Osteocyte (in vitro differentiated cells): ENCODE results near the gene DUSP15. TPM values are rescaled to one million over a fixed set of nuclear protein-coding genes. Genes with fewer than 3 reads are reported as not detected.

Experiments
- DNase-seq: peaks from one replicate; pipeline ENCODE4 v3.0.0; 2021; ENCODE audit warnings: mixed read lengths; ENCODE audit not compliant: unreplicated experiment; ENCODE audit errors: extremely low spot score
- H3K27ac Mint-ChIP-seq: one replicate; pipeline ENCODE4 v1.8.0; 2021; ENCODE audit warnings: mild to moderate bottlenecking, mixed read lengths; ENCODE audit not compliant: unreplicated experiment
- H3K27me3 Mint-ChIP-seq: one replicate; pipeline ENCODE4 v1.8.0; 2021; ENCODE audit warnings: mixed read lengths; ENCODE audit not compliant: unreplicated experiment
- H3K36me3 Mint-ChIP-seq: one replicate; pipeline ENCODE4 v1.8.0; 2021; ENCODE audit warnings: mixed read lengths; ENCODE audit not compliant: unreplicated experiment
- H3K4me1 Mint-ChIP-seq: one replicate; pipeline ENCODE4 v1.8.0; 2021; ENCODE audit warnings: mixed read lengths; ENCODE audit not compliant: unreplicated experiment
- H3K4me3 Mint-ChIP-seq: one replicate; pipeline ENCODE4 v1.8.0; 2021; ENCODE audit warnings: mild to moderate bottlenecking, moderate library complexity, mixed read lengths; ENCODE audit not compliant: unreplicated experiment
- H3K9me3 Mint-ChIP-seq: one replicate; pipeline ENCODE4 v1.8.0; 2021; ENCODE audit warnings: mixed read lengths; ENCODE audit not compliant: unreplicated experiment
- total RNA-seq: library from RNA; stranded (reverse); gene quantifications from 2 replicates; pipeline ENCODE4 v1.2.1, GENCODE V29; 2021
- TF ChIP-seq, protein P1 (sequence below): fragments of 200-600 bp; sonication (generic); IDR thresholded peaks from 2 replicates; pipeline ENCODE4 v1.5.0; 2021; ENCODE audit warnings: antibody characterized with exemption, mild to moderate bottlenecking, moderate library complexity

DUSP15 gene
- total RNA-seq, 1 donor from 2014 or later = 3.2 TPM

DNA sequence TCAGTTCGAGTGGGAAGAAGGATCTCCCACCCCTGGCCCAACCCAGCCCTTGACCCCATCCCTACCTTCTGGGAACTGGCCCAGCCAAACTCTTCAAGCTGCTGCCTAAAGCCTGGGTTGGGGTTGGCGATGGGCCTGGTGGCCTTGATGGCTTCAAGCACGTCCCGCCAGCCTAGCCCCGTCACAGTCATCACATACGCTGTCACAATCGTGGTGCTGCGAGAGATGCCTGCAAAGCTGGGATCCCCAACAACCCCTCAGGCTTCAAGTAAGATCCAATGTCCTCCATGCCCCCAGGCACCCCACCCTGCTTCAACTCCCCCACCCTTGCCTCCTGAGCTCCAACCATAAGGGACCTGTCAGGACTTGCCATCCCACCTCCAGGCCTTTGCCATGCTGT, 7.8 kb downstream of the DUSP15 start:
- Mint-ChIP-seq H3K27ac (no peak overlapping the region), H3K27me3 (peaks cover 32% of the 10 kb centered on the region), H3K36me3 (no peaks in the 10 kb centered on the region), H3K4me1 (peaks cover 11% of the 10 kb centered on the region), H3K4me3 (no peak overlapping the region), H3K9me3 (no peaks in the 10 kb centered on the region)
- TF ChIP-seq, protein P1, sequence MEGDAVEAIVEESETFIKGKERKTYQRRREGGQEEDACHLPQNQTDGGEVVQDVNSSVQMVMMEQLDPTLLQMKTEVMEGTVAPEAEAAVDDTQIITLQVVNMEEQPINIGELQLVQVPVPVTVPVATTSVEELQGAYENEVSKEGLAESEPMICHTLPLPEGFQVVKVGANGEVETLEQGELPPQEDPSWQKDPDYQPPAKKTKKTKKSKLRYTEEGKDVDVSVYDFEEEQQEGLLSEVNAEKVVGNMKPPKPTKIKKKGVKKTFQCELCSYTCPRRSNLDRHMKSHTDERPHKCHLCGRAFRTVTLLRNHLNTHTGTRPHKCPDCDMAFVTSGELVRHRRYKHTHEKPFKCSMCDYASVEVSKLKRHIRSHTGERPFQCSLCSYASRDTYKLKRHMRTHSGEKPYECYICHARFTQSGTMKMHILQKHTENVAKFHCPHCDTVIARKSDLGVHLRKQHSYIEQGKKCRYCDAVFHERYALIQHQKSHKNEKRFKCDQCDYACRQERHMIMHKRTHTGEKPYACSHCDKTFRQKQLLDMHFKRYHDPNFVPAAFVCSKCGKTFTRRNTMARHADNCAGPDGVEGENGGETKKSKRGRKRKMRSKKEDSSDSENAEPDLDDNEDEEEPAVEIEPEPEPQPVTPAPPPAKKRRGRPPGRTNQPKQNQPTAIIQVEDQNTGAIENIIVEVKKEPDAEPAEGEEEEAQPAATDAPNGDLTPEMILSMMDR = no peak
- DNase-seq = no peak

DNA sequence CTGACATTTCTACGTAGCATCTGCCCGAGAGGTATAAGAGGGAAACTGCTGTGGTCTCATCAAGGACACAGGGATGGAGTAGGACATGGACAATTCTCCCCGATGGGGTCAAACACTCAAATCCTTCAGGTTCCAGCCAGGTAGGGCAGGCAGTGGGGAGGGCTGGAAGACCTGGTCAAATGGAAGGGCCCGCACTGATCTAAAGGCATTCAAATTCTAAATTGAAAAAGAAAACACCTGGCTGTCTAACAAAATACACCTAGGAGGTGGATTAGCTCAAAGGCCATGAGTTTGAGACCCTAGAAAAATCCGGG, 8.2 kb downstream of the DUSP15 start:
- TF ChIP-seq, protein P1 = no peak
- Mint-ChIP-seq H3K27ac (no peak overlapping the region), H3K9me3 (no peaks in the 10 kb centered on the region), H3K4me1 (peaks cover 11% of the 10 kb centered on the region), H3K36me3 (no peaks in the 10 kb centered on the region), H3K27me3 (peaks cover 36% of the 10 kb centered on the region), H3K4me3 (peak overlapping the region; percentile 72)
- no peak for DNase-seq

DNA sequence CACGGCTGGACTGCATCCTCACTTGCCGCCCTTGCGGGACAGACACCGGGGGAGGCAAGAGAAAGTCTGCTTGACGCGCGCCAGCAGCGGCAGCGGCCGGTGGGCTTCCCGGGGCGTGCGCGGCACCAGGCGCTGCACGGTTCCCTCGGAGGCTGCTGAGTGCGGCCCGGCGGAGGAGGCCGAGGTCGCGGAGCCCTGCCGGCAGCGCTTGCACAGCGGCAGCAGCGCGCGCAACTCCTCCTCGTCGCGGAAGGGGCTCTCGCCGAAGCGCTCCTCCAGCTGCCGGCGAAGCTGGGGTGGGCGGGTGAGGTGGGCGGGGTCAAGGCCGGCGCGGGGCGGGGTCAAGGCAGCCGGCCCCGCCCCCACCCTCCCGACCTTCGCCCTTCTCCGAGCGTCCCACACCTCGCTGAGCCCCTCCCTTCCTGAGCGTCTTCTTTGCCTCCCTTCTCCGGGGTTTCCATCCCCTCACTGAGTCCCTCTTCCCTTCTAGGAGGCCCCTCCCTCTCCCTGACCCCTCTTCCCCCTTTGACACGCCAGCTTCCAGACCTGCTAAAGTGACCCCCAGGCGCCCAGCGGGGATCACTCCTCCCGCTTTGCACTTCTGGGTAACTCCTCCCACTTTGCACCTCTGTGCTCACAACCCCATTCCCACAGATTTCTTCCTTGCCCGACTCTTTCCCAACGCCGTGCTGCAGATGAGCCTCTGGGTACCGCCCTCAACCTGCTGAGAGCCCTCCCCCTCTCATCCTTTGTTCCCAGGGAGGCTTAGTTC, 8.8 kb downstream of the DUSP15 start:
- Mint-ChIP-seq H3K4me3 (peak overlapping the region; percentile 72), H3K4me1 (peaks cover 11% of the 10 kb centered on the region), H3K36me3 (no peaks in the 10 kb centered on the region), H3K27ac (no peak overlapping the region), H3K27me3 (peaks cover 36% of the 10 kb centered on the region), H3K9me3 (no peaks in the 10 kb centered on the region)
- no peak for DNase-seq
- TF ChIP-seq, protein P1 = no peak

DNA sequence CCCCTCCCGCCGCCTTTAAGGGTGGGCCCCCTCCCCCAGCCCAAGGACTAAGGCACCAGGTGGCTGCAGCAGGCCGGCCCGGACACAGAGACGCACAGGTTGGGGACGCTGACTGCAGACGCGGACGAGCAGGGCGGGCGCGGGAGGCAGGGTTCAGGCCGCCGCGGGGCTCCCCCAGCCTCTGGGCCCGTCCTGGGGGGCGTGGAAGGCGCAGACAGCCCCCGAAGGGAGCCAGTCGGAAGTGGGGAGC, 9.3 kb downstream of the DUSP15 start:
- TF ChIP-seq, protein P1 = no peak
- peaks cover 11% of the 10 kb centered on the region for H3K4me1 Mint-ChIP-seq
- peaks cover 36% of the 10 kb centered on the region for H3K27me3 Mint-ChIP-seq
- no peak overlapping the region for H3K27ac Mint-ChIP-seq
- DNase-seq = no peak
- H3K4me3 Mint-ChIP-seq = peak overlapping the region; percentile 40
- no peaks in the 10 kb centered on the region for H3K36me3 Mint-ChIP-seq
- H3K9me3 Mint-ChIP-seq = no peaks in the 10 kb centered on the region

DNA sequence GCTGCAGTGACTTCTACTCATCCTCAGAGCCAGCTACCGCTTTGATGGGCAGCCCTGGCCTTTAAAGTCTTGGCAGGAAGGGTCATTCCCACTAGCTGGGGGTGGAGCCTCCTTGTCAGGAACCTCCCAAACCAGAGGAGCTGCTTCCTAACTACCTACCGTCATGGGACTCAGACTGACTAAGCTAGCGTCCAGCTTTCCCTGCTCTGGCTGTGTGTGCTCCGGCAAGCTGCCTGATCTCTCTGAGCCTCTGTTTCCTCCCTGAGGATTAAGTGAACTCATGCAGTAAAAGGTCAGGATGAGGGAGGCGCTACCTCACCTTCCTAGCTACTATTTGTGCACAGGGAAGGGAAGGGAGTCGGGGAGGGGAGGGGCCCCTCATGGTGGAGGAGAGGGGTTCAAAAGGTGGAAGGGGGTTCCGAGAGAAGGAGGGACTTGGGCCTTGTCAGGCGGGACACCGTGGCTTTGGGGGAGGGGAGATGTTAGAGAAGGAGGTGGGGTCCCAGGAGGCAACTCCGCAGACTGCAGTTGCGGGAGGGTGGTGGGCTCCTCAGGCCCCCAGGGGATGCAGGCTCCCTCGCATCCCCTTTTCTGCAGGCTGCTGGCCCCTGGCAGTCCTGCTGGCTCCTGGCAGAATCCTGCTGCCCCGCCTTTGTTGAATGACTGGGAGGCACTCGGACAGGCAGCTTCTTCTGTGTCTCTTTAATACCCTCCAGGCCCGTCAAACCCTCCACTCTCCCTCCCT, 9.8 kb downstream of the DUSP15 start:
- DNase-seq = no peak
- H3K27ac Mint-ChIP-seq = no peak overlapping the region
- H3K4me3 Mint-ChIP-seq = peak overlapping the region; percentile 40
- TF ChIP-seq, protein P1 = no peak
- H3K27me3 Mint-ChIP-seq = peaks cover 36% of the 10 kb centered on the region
- H3K9me3 Mint-ChIP-seq = no peaks in the 10 kb centered on the region
- peaks cover 11% of the 10 kb centered on the region for H3K4me1 Mint-ChIP-seq
- no peaks in the 10 kb centered on the region for H3K36me3 Mint-ChIP-seq
